A549 (cell line): ENCODE data around the gene DDX21. TPM values are rescaled to one million over a fixed set of nuclear protein-coding genes. Genes with fewer than 3 reads are reported as not detected.
"Not testable (repeated sequence)": the region's sequence is repeated elsewhere in the genome, so short reads cannot be mapped to it uniquely, and the experiment has no call there.

Experiments used
- ATAC-seq, 2 experiments: fragments of 200-7000 bp in 1 of 2; fragments of >200 bp in 1 of 2; cut with Nextera tagmentation in 1 of 2; cut with Tn5 transposase in 1 of 2; 3 replicates each; pipeline versions ENCODE4 v1.8.0 to v1.9.1; 2018 to 2020; ENCODE audit warnings: mild to moderate bottlenecking in 1 of 2, moderate library complexity in 1 of 2
- CTCF ChIA-PET: fragments of 300-600 bp; sonication (Branson Sonifier 250); formaldehyde crosslinking; extraction: SDS; loops from one replicate; lab custom pipeline; 2021; ENCODE audit warnings: antibody characterized with exemption, inconsistent platforms; lab: Yijun Ruan, JAX
- POLR2A ChIA-PET: fragments of 350-600 bp; formaldehyde crosslinking; extraction: SDS; loops from one replicate; lab custom pipeline; 2021; ENCODE audit warnings: antibody characterized with exemption, inconsistent platforms; lab: Yijun Ruan, JAX
- DNase-seq, 2 experiments: peaks; one replicate each; pipeline versions ENCODE4 v3.0.0 to v3.0.0-alpha.2; 2011 to 2016; ENCODE audit warnings: low read depth in 1 of 2, low spot score in 1 of 2
- FAIRE-seq: peaks from 2 replicates; lab custom pipeline; 2011; peaks lifted over from hg19 to GRCh38; lab: Jason Lieb, UNC
- H3K27ac ChIP-seq, 2 experiments: fragments of >200 bp; sonication (Bioruptor Twin); formaldehyde crosslinking; 3 replicates each; pipeline ENCODE4 v1.5.1; 2016 to 2017
- H3K4me1 ChIP-seq: fragments of >200 bp; sonication (Bioruptor Twin); formaldehyde crosslinking; 3 replicates; pipeline ENCODE4 v1.6.1; 2016
- H3K4me2 ChIP-seq: fragments of >200 bp; sonication (Bioruptor Twin); formaldehyde crosslinking; 3 replicates; pipeline ENCODE4 v1.6.1; 2016
- H3K4me3 ChIP-seq: fragments of >200 bp; sonication (Bioruptor Twin); formaldehyde crosslinking; 3 replicates; pipeline ENCODE4 v1.5.1; 2016
- H3K9me3 ChIP-seq: fragments of >200 bp; sonication (Bioruptor Twin); formaldehyde crosslinking; 3 replicates; pipeline ENCODE4 v1.6.1; 2016
- BHLHE40 ChIP-seq: IDR thresholded peaks from 2 replicates; pipeline ENCODE4 v1.6.1; 2012; ENCODE audit warnings: low read depth, low read length, inconsistent platforms
- CBX2 ChIP-seq: fragments of 200-600 bp; sonication (generic); IDR thresholded peaks from 2 replicates; pipeline ENCODE4 v1.6.1; 2016; ENCODE audit warnings: low read depth, mild to moderate bottlenecking, borderline replicate concordance
- CHD4 ChIP-seq: fragments of 200-600 bp; sonication (generic); IDR thresholded peaks from 2 replicates; pipeline ENCODE4 v1.6.1; 2016; ENCODE audit warnings: antibody characterized with exemption, mild to moderate bottlenecking, borderline replicate concordance
- EHF ChIP-seq: fragments of 250-450 bp; sonication (Bioruptor Pico); IDR thresholded peaks from 2 replicates; pipeline ENCODE4 v1.5.0; 2020; ENCODE audit warnings: mild to moderate bottlenecking
- FOSB ChIP-seq: fragments of 250-450 bp; sonication (Bioruptor Pico); IDR thresholded peaks from 2 replicates; pipeline ENCODE4 v1.5.0; 2020; ENCODE audit warnings: mild to moderate bottlenecking, moderate library complexity
- GATA3 ChIP-seq: IDR thresholded peaks from 2 replicates; pipeline ENCODE4 v1.6.1; 2012; ENCODE audit warnings: borderline replicate concordance
- HDAC2 ChIP-seq: fragments of 200-600 bp; sonication (generic); IDR thresholded peaks from 2 replicates; pipeline ENCODE4 v1.6.1; 2016
- HEYL ChIP-seq: fragments of 250-450 bp; sonication (Bioruptor Pico); IDR thresholded peaks from 2 replicates; pipeline ENCODE4 v1.8.0; 2021; ENCODE audit warnings: mild to moderate bottlenecking, moderate library complexity
- HOXA7 ChIP-seq: fragments of 250-450 bp; sonication (Bioruptor Pico); IDR thresholded peaks from 2 replicates; pipeline ENCODE4 v1.5.0; 2020; ENCODE audit warnings: mild to moderate bottlenecking, moderate library complexity
- JUNB ChIP-seq: fragments of >200 bp; sonication (Bioruptor Twin); formaldehyde crosslinking; IDR thresholded peaks from 2 replicates; pipeline ENCODE4 v1.6.1; 2016
- KDM5A ChIP-seq: fragments of 200-600 bp; sonication (generic); IDR thresholded peaks from 2 replicates; pipeline ENCODE4 v1.6.1; 2016; ENCODE audit warnings: antibody characterized with exemption, mild to moderate bottlenecking
- MAZ ChIP-seq: fragments of 150-350 bp; IDR thresholded peaks from 2 replicates; pipeline ENCODE4 v1.6.1; 2014; ENCODE audit warnings: antibody characterized with exemption, low read depth, low read length, borderline replicate concordance
- MYC ChIP-seq: IDR thresholded peaks from 2 replicates; pipeline ENCODE4 v1.6.1; 2012; ENCODE audit warnings: mild to moderate bottlenecking, inconsistent platforms, low read length, improper control_type of control experiment, borderline replicate concordance
- NR3C1 ChIP-seq: fragments of >200 bp; sonication (Bioruptor Twin); formaldehyde crosslinking; IDR thresholded peaks from 3 replicates; pipeline ENCODE4 v1.6.1; 2017
- POLR2A ChIP-seq: IDR thresholded peaks from 2 replicates; pipeline ENCODE4 v1.6.1; 2012; ENCODE audit warnings: mild to moderate bottlenecking, low read length
- RARB ChIP-seq: fragments of 250-450 bp; sonication (Bioruptor Pico); IDR thresholded peaks from 2 replicates; pipeline ENCODE4 v1.8.0; 2021; ENCODE audit warnings: mild to moderate bottlenecking, moderate library complexity
- RFX5 ChIP-seq: fragments of 450-650 bp; IDR thresholded peaks from 2 replicates; pipeline ENCODE4 v1.7.1; 2014; ENCODE audit warnings: antibody characterized with exemption, mild to moderate bottlenecking, moderate library complexity
- RNF2 ChIP-seq: fragments of 200-600 bp; sonication (generic); IDR thresholded peaks from 2 replicates; pipeline ENCODE4 v1.6.1; 2016; ENCODE audit warnings: low read depth, mild to moderate bottlenecking, antibody characterized with exemption, moderate library complexity, borderline replicate concordance
- SREBF2 ChIP-seq: fragments of 450-650 bp; IDR thresholded peaks from 2 replicates; pipeline ENCODE4 v1.6.1; 2014; ENCODE audit warnings: mild to moderate bottlenecking, moderate library complexity
- TFCP2L1 ChIP-seq: fragments of 250-450 bp; sonication (Bioruptor Pico); IDR thresholded peaks from 2 replicates; pipeline ENCODE4 v1.5.0; 2021; ENCODE audit warnings: mild to moderate bottlenecking
- TP53 ChIP-seq: fragments of 250-450 bp; sonication (Bioruptor Pico); IDR thresholded peaks from 2 replicates; pipeline ENCODE4 v1.5.0; 2021; ENCODE audit warnings: mild to moderate bottlenecking, moderate library complexity
- ZNF302 ChIP-seq: fragments of 250-450 bp; sonication (Bioruptor Pico); IDR thresholded peaks from 2 replicates; pipeline ENCODE4 v1.9.0; 2021; ENCODE audit warnings: inconsistent platforms, mild to moderate bottlenecking, moderate library complexity
- WGBS: methylation state at CpG from one replicate; pipeline ENCODE4 v1.1.6; 2017; ENCODE audit errors: missing lambda C conversion rate; 5-methylcytosine and 5-hydroxymethylcytosine counted together
- polyA plus RNA-seq, 4 experiments: library from polyadenylated mRNA; depleted of rRNA in 3 of 4; stranded (reverse); fragments of >200 nt; fragmentation: RNase III in 1 of 4; extraction: RNeasy Plus Mini Kit Qiagen cat#74134 plus additional on column Dnase treatment in 1 of 4; gene quantifications; 2 replicates in 3 of 4; 3 replicates in 1 of 4; pipeline ENCODE4 v1.2.3, GENCODE V29; 2011 to 2017
- TF ChIP-seq, protein P1 (sequence below): fragments of 250-450 bp; sonication (Bioruptor Pico); IDR thresholded peaks from 2 replicates; pipeline ENCODE4 v1.5.0; 2020; ENCODE audit warnings: low read depth, mild to moderate bottlenecking, moderate library complexity
- TF ChIP-seq, protein P2 (sequence below): IDR thresholded peaks from 2 replicates; pipeline ENCODE4 v1.6.1; 2012
- TF ChIP-seq, protein P3 (sequence below): IDR thresholded peaks from 2 replicates; pipeline ENCODE4 v1.6.1; 2012; ENCODE audit warnings: low read depth, borderline replicate concordance
- TF ChIP-seq, protein P4 (sequence below): fragments of 450-650 bp; IDR thresholded peaks from 2 replicates; pipeline ENCODE4 v1.6.1; 2014; ENCODE audit warnings: antibody characterized with exemption
- TF ChIP-seq, protein P5 (sequence below): IDR thresholded peaks from 2 replicates; pipeline ENCODE4 v1.6.1; 2012

Gene DDX21
- polyA plus RNA-seq, 2 of the 4 experiments (the other 2 are of a cell fraction) = 113 to 218 TPM

DNA sequence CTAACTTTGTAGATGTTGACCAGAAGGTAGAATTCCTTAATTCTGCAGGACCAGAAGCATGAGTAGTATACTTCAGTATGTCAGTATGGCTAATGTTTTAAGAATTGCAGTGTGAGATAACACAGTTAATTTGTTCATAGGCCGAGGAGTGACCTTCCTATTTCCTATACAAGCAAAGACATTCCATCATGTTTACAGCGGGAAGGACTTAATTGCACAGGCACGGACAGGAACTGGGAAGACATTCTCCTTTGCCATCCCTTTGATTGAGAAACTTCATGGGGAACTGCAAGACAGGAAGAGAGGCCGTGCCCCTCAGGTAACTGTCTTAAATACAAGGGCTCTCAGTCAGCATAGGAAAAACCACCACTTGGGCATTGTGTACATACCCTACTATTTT lies 7.2 kb downstream of the DDX21 start:
- Histone ChIP-seq H3K4me2 (no peak overlapping the region), H3K4me1 (peaks cover 18% of the 10 kb centered on the region; the same call in 2 of the 3 replicates)
- CTCF ChIA-PET = no interaction called here
- DNase-seq = no peak
- TF ChIP-seq HEYL (CRISPR knock-in tag) (no peak), POLR2A (no peak), EHF (CRISPR knock-in tag) (no peak), RNF2 (no peak), BHLHE40 (no peak), ZNF302 (no peak), TP53 (no peak), RFX5 (no peak), SREBF2 (no peak), JUNB (no peak), CHD4 (no peak), TFCP2L1 (CRISPR knock-in tag) (no peak)
- TF ChIP-seq, protein P1, sequence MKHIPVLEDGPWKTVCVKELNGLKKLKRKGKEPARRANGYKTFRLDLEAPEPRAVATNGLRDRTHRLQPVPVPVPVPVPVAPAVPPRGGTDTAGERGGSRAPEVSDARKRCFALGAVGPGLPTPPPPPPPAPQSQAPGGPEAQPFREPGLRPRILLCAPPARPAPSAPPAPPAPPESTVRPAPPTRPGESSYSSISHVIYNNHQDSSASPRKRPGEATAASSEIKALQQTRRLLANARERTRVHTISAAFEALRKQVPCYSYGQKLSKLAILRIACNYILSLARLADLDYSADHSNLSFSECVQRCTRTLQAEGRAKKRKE (CRISPR knock-in tag) = no peak
- TF ChIP-seq, protein P2, sequence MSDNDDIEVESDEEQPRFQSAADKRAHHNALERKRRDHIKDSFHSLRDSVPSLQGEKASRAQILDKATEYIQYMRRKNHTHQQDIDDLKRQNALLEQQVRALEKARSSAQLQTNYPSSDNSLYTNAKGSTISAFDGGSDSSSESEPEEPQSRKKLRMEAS = no peak
- TF ChIP-seq, all 56 proteins: peak for 0
- POLR2A ChIA-PET = no interaction called here
- no peak overlapping the region for H3K4me3 ChIP-seq
- H3K9me3 ChIP-seq = no peaks in the 10 kb centered on the region
- FAIRE-seq (no peak), ATAC-seq (no peak)
- H3K27ac ChIP-seq = no peak overlapping the region
- 93% methylated on average over 4 of the region's 4 CpGs for WGBS

DNA sequence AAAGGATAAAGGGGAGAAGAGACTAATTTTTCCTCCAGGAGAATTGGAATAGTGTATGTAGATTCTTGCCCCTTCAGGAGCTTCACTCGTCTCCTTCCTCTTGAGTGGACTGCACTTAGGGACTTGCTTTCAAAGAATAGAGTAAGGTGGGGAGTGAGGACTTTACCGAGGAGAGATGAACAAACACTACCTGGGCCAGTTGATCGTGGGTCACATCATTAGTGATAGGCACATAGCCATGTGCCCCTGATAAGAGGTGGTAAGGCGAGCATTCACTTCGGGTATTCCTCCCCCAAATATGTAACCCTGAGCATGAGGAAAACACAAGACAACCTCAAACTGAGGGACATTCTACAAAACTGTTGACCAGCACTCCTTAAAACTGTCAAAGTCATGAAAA lies 18.0 kb downstream of the DDX21 start:
- FAIRE-seq = no peak
- no peaks in the 10 kb centered on the region for H3K9me3 ChIP-seq
- CTCF ChIA-PET = interaction anchor here (1.6 to 2.4 kb wide), 3 partner anchors 8 to 14 kb away, joined by 6 to 10 read pairs (median 10); no protein-coding TSS in a partner anchor
- TF ChIP-seq FOSB (CRISPR knock-in tag) (no peak), BHLHE40 (no peak), RARB (CRISPR knock-in tag) (no peak), MAZ (no peak), MYC (no peak), GATA3 (no peak), HOXA7 (CRISPR knock-in tag) (no peak), CHD4 (no peak), ZNF302 (no peak), NR3C1 (no peak), SREBF2 (no peak), CBX2 (no peak), KDM5A (no peak), HDAC2 (no peak)
- TF ChIP-seq, protein P3, sequence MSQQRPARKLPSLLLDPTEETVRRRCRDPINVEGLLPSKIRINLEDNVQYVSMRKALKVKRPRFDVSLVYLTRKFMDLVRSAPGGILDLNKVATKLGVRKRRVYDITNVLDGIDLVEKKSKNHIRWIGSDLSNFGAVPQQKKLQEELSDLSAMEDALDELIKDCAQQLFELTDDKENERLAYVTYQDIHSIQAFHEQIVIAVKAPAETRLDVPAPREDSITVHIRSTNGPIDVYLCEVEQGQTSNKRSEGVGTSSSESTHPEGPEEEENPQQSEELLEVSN = no peak
- TF ChIP-seq, protein P2 = no peak
- TF ChIP-seq, protein P4, sequence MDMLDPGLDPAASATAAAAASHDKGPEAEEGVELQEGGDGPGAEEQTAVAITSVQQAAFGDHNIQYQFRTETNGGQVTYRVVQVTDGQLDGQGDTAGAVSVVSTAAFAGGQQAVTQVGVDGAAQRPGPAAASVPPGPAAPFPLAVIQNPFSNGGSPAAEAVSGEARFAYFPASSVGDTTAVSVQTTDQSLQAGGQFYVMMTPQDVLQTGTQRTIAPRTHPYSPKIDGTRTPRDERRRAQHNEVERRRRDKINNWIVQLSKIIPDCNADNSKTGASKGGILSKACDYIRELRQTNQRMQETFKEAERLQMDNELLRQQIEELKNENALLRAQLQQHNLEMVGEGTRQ = no peak
- TF ChIP-seq, protein P5, sequence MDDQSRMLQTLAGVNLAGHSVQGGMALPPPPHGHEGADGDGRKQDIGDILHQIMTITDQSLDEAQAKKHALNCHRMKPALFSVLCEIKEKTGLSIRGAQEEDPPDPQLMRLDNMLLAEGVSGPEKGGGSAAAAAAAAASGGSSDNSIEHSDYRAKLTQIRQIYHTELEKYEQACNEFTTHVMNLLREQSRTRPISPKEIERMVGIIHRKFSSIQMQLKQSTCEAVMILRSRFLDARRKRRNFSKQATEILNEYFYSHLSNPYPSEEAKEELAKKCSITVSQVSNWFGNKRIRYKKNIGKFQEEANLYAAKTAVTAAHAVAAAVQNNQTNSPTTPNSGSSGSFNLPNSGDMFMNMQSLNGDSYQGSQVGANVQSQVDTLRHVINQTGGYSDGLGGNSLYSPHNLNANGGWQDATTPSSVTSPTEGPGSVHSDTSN = no peak
- TF ChIP-seq, all 56 proteins: peak for 0
- Histone ChIP-seq H3K27ac (no peak overlapping the region), H3K4me2 (no peak overlapping the region), H3K4me1 (no peaks in the 10 kb centered on the region), H3K4me3 (no peak overlapping the region)
- WGBS = 90% methylated on average over 5 of the region's 5 CpGs
- DNase-seq (no peak), ATAC-seq (no peak)
- POLR2A ChIA-PET = no interaction called here

DNA sequence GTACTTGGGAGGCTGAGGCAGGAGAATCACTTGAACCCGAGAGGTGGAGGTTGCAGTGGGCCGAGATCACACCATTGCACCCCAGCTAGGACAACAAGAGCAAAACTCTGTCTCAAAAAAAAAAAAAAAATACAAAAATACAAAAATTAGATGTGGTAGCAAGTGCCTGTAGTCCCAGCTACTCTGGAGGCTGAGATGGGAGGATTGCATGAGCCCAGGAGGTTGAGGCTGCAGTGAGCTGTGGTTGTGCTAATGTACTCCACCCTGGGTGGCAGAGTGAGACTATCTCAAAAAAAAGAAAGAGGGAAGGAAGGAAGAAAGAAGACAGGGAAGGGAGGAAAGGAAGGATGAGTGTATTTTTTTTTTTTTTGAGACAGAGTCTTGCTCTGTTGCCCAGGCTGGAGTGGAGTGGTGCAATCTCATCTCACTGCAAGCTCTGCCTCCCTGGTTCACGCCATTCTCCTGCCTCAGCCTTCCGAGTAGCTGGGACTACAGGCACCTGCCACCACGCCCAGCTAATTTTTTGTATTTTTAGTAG lies 20.0 kb downstream of the DDX21 start:
- POLR2A ChIA-PET = interaction anchor here (0.8 kb wide), 1 partner anchor 12 kb away, joined by 3 read pairs; no protein-coding TSS in a partner anchor
- CTCF ChIA-PET, FAIRE-seq: not testable (repeated sequence)

DNA sequence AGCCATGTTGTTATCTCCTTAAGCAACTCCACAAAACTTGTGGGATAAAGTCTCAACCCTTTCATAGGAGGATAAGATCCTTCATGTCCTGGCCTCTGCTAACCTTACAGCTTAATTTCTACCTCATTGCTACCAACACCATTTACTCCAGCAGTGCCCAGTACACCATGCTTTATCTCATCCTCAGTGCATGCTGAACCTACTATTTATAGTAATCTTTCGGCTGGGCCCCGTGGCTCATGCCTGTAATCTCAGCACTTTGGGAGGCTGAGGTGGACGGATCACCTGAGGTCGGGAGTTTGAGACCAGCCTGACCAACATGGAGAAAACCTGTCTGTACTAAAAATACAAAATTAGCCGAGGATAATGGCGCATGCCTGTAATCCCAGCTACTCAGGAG lies 23.8 kb downstream of the DDX21 start:
- H3K4me1 ChIP-seq, H3K4me2 ChIP-seq, DNase-seq, FAIRE-seq, POLR2A ChIA-PET, H3K4me3 ChIP-seq, H3K27ac ChIP-seq, H3K9me3 ChIP-seq, ATAC-seq: not testable (repeated sequence)
- CTCF ChIA-PET = interaction anchor here (4.2 kb wide), 1 partner anchor 10 kb away, joined by 26 read pairs; no protein-coding TSS in a partner anchor
- WGBS = 92% methylated on average over 6 of the region's 6 CpGs

More for the DNA sequence above, 20.0 kb downstream of the DDX21 start:
- not testable (repeated sequence) for DNase-seq, H3K9me3 ChIP-seq, H3K4me1 ChIP-seq, H3K4me2 ChIP-seq, H3K4me3 ChIP-seq, H3K27ac ChIP-seq, ATAC-seq
- WGBS = 90% methylated on average over 5 of the region's 5 CpGs
